Osteoblast (primary cell): ENCODE results near the gene SARDH. TPM values are rescaled to one million over a fixed set of nuclear protein-coding genes. Genes with fewer than 3 reads are reported as not detected.
A peak's percentile ranks its signal among the peaks of the same experiment; 100 is the strongest.

Experiments
- DNase-seq: peaks from one replicate; pipeline ENCODE4 v3.0.0; 2011; ENCODE audit warnings: low spot score, mixed read lengths; ENCODE audit not compliant: insufficient read length; ENCODE audit errors: missing footprints
- H2AFZ ChIP-seq: 2 replicates; pipeline ENCODE4 v1.6.0; 2011; ENCODE audit warnings: mild to moderate bottlenecking, low read length
- H3K27ac ChIP-seq: 2 replicates; pipeline ENCODE4 v1.5.1; 2011; ENCODE audit warnings: mild to moderate bottlenecking, low read depth, low read length, moderate library complexity
- H3K27me3 ChIP-seq: 2 replicates; pipeline ENCODE4 v1.6.0; 2012; ENCODE audit warnings: mild to moderate bottlenecking, control low read depth, inconsistent platforms, low read length, moderate library complexity; ENCODE audit not compliant: insufficient read depth
- H3K36me3 ChIP-seq: 2 replicates; pipeline ENCODE4 v1.5.1; 2011; ENCODE audit warnings: mild to moderate bottlenecking, low read length, control low read depth, moderate library complexity; ENCODE audit not compliant: insufficient read depth
- H3K4me1 ChIP-seq: 2 replicates; pipeline ENCODE4 v1.5.1; 2011; ENCODE audit warnings: mild to moderate bottlenecking, low read length, control low read depth, moderate library complexity; ENCODE audit not compliant: insufficient read depth
- H3K4me2 ChIP-seq: 2 replicates; pipeline ENCODE4 v1.6.0; 2011; ENCODE audit warnings: mild to moderate bottlenecking, low read length; ENCODE audit not compliant: insufficient read depth
- H3K4me3 ChIP-seq: fragments of 200-600 bp; sonication (generic); 3 replicates; pipeline ENCODE4 v1.5.1; 2012; ENCODE audit warnings: mild to moderate bottlenecking, low read length, inconsistent platforms; ENCODE audit not compliant: insufficient read depth
- H3K79me2 ChIP-seq: 2 replicates; pipeline ENCODE4 v1.6.0; 2012; ENCODE audit warnings: mild to moderate bottlenecking, low read length, control low read depth, inconsistent platforms; ENCODE audit not compliant: insufficient read depth
- H3K9me3 ChIP-seq: 2 replicates; pipeline ENCODE4 v1.5.1; 2011; ENCODE audit warnings: low read depth, low read length, control low read depth
- H4K20me1 ChIP-seq: 2 replicates; pipeline ENCODE4 v1.6.0; 2012; ENCODE audit warnings: mild to moderate bottlenecking, low read length, control low read depth; ENCODE audit not compliant: insufficient read depth
- CTCF ChIP-seq: IDR thresholded peaks from 2 replicates; pipeline ENCODE4 v1.5.1; 2011; ENCODE audit warnings: mild to moderate bottlenecking, low read depth, low read length, moderate library complexity; ENCODE audit errors: extremely low read depth
- total RNA-seq: library from RNA; depleted of rRNA; stranded (reverse); fragments of >200 nt; gene quantifications from 2 replicates; pipeline ENCODE4 v1.2.3, GENCODE V29; 2012

The SARDH gene
- total RNA-seq, 1 donor, result 5.4 TPM

- no peak overlapping the region for H2AFZ ChIP-seq
- H3K4me3 ChIP-seq, result no peak overlapping the region
- no peak for TF ChIP-seq CTCF
- H4K20me1 ChIP-seq, result no peaks in the 10 kb centered on the region
- H3K36me3 ChIP-seq, result no peaks in the 10 kb centered on the region
- H3K79me2 ChIP-seq, result no peaks in the 10 kb centered on the region
- no peaks in the 10 kb centered on the region for H3K9me3 ChIP-seq
- no peaks in the 10 kb centered on the region for H3K27me3 ChIP-seq
- H3K4me2 ChIP-seq, result no peak overlapping the region
- H3K27ac ChIP-seq, result no peak overlapping the region
- DNase-seq, result peak; percentile 88
- no peaks in the 10 kb centered on the region for H3K4me1 ChIP-seq
These were observed 55.1 kb downstream of the SARDH start for GRCh38 chr9:133682818-133683585.

GRCh38 chr9:133681658-133682306 lies 56.4 kb downstream of the SARDH start:
- H3K4me3 ChIP-seq, result no peak overlapping the region
- H3K36me3 ChIP-seq, result no peaks in the 10 kb centered on the region
- no peak for DNase-seq
- H3K9me3 ChIP-seq, result no peaks in the 10 kb centered on the region
- H3K27ac ChIP-seq, result no peak overlapping the region
- no peaks in the 10 kb centered on the region for H3K27me3 ChIP-seq
- H3K4me2 ChIP-seq, result no peak overlapping the region
- no peaks in the 10 kb centered on the region for H3K79me2 ChIP-seq
- H3K4me1 ChIP-seq, result no peaks in the 10 kb centered on the region
- no peaks in the 10 kb centered on the region for H4K20me1 ChIP-seq
- no peak overlapping the region for H2AFZ ChIP-seq
- no peak for TF ChIP-seq CTCF

- H3K9me3 ChIP-seq, result no peaks in the 10 kb centered on the region
- H3K4me1 ChIP-seq, result no peaks in the 10 kb centered on the region
- no peaks in the 10 kb centered on the region for H3K27me3 ChIP-seq
- H2AFZ ChIP-seq, result no peak overlapping the region
- no peak overlapping the region for H3K27ac ChIP-seq
- no peaks in the 10 kb centered on the region for H4K20me1 ChIP-seq
- no peak for DNase-seq
- no peaks in the 10 kb centered on the region for H3K36me3 ChIP-seq
- no peak overlapping the region for H3K4me2 ChIP-seq
- no peak for TF ChIP-seq CTCF
- no peak overlapping the region for H3K4me3 ChIP-seq
- H3K79me2 ChIP-seq, result no peaks in the 10 kb centered on the region
These were observed 57.0 kb downstream of the SARDH start for GRCh38 chr9:133680976-133681657.
